ENCODE results near the gene CIAPIN1. TPM values are rescaled to one million over a fixed set of nuclear protein-coding genes. Genes with fewer than 3 reads are reported as not detected.
"Not testable (repeated sequence)": the region's sequence is repeated elsewhere in the genome, so short reads cannot be mapped to it uniquely, and the experiment has no call there.

CIAPIN1 gene
- total RNA-seq, 2 donors from 2014 or later, result 19.3 to 35.0 TPM

DNA sequence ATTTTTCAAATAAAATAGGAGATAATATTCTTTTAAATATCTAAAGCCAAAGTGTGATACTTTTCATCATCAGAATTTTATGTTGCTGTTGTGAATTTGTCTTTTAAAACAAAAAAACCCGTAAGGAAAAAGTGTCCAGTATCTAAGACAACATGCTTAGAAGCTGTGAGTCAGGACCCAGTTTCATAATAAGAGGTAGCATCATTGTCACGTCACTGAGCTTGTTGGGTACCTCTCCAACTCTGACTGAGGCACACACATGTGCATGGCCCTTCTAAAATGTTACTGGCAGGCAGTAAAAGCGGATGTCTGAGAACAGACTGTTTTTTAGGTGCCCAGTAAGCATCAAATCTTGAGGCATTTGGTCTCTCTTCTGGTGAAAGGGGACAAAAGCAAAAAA, 2.5 kb downstream of the CIAPIN1 start:
- H3K27ac Mint-ChIP-seq, result no peak overlapping the region
- no peaks in the 10 kb centered on the region for H3K27me3 Mint-ChIP-seq
- ATAC-seq (no peak), DNase-seq (no peak)
- no peaks in the 10 kb centered on the region for H3K9me3 ChIP-seq (ENCODE audit: control insufficient read depth, low read length, poor library complexity, severe bottlenecking)
- no peaks in the 10 kb centered on the region for H3K36me3 Mint-ChIP-seq (ENCODE audit: low read depth)
- H3K4me1 Mint-ChIP-seq, result peaks cover 14% of the 10 kb centered on the region
- H3K4me3 Mint-ChIP-seq, result no peak overlapping the region

DNA sequence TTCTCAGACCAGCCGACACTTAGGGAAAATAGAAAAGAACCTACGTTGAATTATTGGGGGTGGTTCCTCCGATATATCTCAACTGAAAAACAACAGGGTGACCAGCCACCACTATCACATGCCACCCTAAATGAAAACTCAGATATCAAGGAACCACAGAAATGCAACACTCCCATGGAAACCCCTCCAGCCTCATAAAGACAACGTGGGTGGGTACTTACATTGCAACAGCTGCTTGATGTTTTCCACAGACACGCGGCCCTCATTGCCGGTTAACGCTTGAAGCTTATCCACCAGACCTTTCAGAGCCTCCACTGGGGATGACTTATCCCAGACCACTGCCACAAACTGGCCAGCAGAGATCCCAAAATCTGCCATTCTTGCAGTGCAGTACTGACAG, 6.6 kb downstream of the CIAPIN1 start:
- ATAC-seq; DNase-seq; H3K27ac Mint-ChIP-seq; H3K27me3 Mint-ChIP-seq; H3K9me3 ChIP-seq (ENCODE audit: control insufficient read depth, low read length, poor library complexity, severe bottlenecking); H3K36me3 Mint-ChIP-seq (ENCODE audit: low read depth); H3K4me3 Mint-ChIP-seq; H3K4me1 Mint-ChIP-seq: not testable (repeated sequence)

DNA sequence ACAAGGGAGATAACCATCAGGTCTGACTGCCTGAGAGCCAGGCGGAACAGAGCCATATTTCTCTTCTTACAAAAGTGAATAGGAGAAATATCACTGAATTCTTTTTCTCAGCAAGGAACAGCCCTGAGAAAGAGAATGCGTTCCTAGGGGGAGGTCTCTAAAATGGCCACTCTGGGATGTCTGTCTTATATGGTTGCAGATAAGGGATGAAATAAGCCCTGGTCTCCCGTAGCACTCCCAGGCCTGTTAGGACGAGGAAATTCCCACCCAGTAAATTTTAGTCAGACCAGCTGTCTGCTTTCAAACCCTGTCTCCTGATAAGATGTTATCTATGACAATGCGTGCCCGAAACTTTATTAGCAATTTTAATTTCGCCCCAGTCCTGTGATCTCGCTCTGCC, 7.2 kb downstream of the CIAPIN1 start:
- H3K27me3 Mint-ChIP-seq; H3K9me3 ChIP-seq (ENCODE audit: control insufficient read depth, low read length, poor library complexity, severe bottlenecking); DNase-seq; H3K27ac Mint-ChIP-seq; ATAC-seq; H3K4me3 Mint-ChIP-seq; H3K36me3 Mint-ChIP-seq (ENCODE audit: low read depth); H3K4me1 Mint-ChIP-seq: not testable (repeated sequence)

DNA sequence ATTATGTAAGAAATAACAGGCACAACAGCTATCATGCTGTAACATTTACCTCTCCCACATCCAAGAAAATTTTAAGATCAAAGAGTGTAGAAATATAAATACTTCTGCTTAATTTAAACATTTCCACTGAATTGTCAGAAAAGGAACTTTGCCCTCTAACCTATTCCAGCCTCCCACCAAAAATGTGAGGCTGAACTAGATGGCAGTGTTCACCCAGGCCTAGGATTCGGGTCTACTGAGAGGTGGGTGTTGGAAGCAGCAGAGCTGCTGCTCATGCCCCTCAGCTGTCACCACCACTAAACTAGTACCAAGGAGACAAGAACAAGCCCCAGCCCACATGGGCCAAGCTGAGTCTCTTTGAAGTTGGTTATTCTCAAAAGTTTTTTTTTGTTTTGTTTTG, 11.3 kb downstream of the CIAPIN1 start:
- peaks cover 7% of the 10 kb centered on the region for H3K36me3 Mint-ChIP-seq (ENCODE audit: low read depth)
- H3K4me3 Mint-ChIP-seq, result no peak overlapping the region
- H3K27ac Mint-ChIP-seq, result no peak overlapping the region
- H3K27me3 Mint-ChIP-seq, result no peaks in the 10 kb centered on the region
- no peak for DNase-seq
- ATAC-seq, result no peak
- H3K9me3 ChIP-seq (ENCODE audit: control insufficient read depth, low read length, poor library complexity, severe bottlenecking), result no peaks in the 10 kb centered on the region
- peaks cover 3% of the 10 kb centered on the region for H3K4me1 Mint-ChIP-seq

DNA sequence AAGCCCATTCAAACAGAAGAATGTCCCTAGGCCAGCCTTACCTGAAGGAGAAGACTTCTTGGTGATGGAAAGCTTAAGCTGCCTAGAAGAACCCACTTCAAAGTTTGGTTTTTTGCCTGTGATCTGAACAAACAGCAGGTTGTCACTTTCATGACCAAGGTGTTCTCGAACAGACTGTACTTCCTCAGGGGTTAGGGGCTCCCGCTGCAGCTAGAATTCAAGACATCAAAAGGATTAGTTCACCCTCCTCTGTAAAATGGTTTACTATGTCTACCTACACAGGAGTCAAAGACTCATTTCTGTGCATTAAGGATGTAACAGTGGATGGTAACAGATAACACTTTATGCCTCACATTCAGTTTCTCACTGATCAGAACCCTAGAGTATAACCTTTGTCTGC, 13.2 kb downstream of the CIAPIN1 start:
- Mint-ChIP-seq H3K36me3 (ENCODE audit: low read depth) (peaks cover 10% of the 10 kb centered on the region), H3K4me1 (peaks cover 3% of the 10 kb centered on the region), H3K27ac (no peak overlapping the region), H3K4me3 (no peak overlapping the region), H3K27me3 (no peaks in the 10 kb centered on the region)
- DNase-seq (no peak), ATAC-seq (no peak)
- no peaks in the 10 kb centered on the region for H3K9me3 ChIP-seq (ENCODE audit: control insufficient read depth, low read length, poor library complexity, severe bottlenecking)

DNA sequence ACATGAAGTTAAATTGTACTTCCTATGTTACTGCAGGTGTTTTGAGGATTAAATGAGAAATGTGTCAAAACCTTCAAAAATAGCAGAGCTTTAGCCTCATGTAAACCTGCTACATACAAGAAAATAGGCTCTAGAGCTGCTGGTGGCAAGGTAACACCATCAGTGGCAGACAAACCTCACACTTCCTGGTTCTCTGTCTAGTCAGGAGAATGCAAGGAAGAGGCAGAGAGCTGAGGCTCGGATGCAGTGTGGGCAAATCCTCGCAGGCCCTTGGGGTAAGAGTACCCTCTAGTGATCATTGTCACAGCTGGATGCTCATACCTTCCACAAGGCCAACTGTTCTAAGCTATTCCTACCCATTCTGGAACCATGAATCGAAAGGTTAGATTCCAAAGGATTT, 14.2 kb downstream of the CIAPIN1 start:
- no peak overlapping the region for H3K27ac Mint-ChIP-seq
- H3K9me3 ChIP-seq (ENCODE audit: control insufficient read depth, low read length, poor library complexity, severe bottlenecking), result no peaks in the 10 kb centered on the region
- no peaks in the 10 kb centered on the region for H3K27me3 Mint-ChIP-seq
- no peaks in the 10 kb centered on the region for H3K4me1 Mint-ChIP-seq
- H3K4me3 Mint-ChIP-seq, result no peak overlapping the region
- DNase-seq (no peak), ATAC-seq (no peak)
- H3K36me3 Mint-ChIP-seq (ENCODE audit: low read depth), result peaks cover 9% of the 10 kb centered on the region

DNA sequence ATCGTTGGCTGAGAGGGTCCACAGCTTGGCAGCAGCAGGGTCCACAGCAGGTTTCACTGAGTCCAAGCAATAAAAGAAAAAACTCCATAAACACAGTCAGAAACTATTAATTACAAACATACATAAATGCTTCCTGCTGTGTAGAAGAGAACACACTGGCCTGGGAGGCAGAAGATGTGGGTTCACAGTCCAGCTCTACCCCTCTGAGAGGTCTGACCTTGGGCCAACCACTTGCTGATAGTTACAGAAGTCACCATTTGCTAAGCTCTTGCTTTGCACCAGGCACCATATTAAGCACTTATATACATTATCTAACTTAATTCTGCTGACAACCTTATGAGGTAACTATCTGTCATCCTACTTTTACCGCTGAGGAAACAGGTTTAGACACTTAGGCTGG, 14.7 kb downstream of the CIAPIN1 start:
- no peak for DNase-seq
- no peak overlapping the region for H3K4me3 Mint-ChIP-seq
- no peaks in the 10 kb centered on the region for H3K4me1 Mint-ChIP-seq
- no peak for ATAC-seq
- no peak overlapping the region for H3K27ac Mint-ChIP-seq
- H3K27me3 Mint-ChIP-seq, result no peaks in the 10 kb centered on the region
- H3K9me3 ChIP-seq (ENCODE audit: control insufficient read depth, low read length, poor library complexity, severe bottlenecking), result no peaks in the 10 kb centered on the region
- H3K36me3 Mint-ChIP-seq (ENCODE audit: low read depth), result peaks cover 10% of the 10 kb centered on the region

DNA sequence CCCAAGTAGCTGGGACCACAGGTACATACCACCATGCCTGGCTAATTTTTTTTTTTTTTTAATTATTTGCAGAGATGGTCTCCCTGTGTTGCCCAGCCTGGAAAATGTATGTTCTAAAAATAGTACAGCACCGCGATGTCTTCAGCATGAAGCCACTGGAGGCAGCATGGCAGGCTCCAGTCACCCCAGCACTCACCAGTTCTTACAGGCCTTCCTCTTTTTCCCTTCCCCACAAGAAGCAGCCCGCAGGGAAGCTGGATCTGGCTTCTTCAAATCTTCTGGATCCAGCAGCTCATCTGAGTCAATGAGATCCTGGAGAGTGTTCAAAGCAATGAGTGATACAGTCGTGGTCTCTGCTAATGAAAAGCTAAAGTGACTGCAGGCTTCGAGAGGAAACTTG, 16.2 kb downstream of the CIAPIN1 start:
- Mint-ChIP-seq H3K4me3 (no peak overlapping the region), H3K27me3 (no peaks in the 10 kb centered on the region), H3K4me1 (no peaks in the 10 kb centered on the region), H3K36me3 (ENCODE audit: low read depth) (peaks cover 12% of the 10 kb centered on the region), H3K27ac (no peak overlapping the region)
- ATAC-seq (no peak), DNase-seq (no peak)
- H3K9me3 ChIP-seq (ENCODE audit: control insufficient read depth, low read length, poor library complexity, severe bottlenecking), result no peaks in the 10 kb centered on the region

DNA sequence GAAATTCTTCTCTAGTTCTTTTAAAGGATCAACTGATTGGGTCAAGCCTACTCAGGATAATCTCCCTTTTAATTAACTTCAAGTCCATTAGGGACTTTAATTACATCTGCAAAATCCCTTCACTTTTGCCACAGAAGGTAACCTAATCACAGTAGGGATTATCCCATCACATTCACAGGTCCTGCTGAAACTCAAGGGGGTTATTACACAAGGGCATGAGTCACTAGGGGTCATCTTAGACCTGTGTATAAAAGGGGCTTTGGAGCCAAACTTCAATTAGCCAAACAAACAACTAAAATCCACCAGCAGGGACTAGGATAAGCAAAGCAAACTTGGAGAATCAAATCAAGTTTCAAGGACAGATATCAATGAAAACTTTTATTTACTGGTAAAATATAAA, 19.4 kb downstream of the CIAPIN1 start:
- no peak overlapping the region for H3K4me3 Mint-ChIP-seq
- no peak overlapping the region for H3K27ac Mint-ChIP-seq

DNA sequence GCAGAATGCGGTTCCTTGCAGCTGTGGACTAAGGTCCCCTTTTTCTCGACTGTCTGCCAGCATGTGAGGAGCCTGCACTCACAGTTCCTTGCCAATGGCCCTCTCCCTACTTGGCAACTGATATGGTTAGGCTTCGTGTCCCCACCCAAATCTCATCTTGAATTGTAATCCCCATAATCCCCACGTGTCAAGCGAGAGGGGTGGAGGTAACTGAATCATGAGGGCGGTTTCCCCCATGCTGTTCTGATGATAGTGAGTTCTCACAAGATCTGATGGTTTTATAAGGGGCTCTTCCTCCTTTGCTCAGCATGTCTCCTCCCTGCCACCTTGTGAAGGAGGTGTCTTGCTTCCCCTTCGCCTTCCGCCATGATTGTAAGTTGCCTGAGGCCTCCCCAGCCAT, 19.9 kb downstream of the CIAPIN1 start:
- Mint-ChIP-seq H3K36me3 (ENCODE audit: low read depth) (peaks cover 8% of the 10 kb centered on the region), H3K4me3 (no peak overlapping the region), H3K27me3 (no peaks in the 10 kb centered on the region), H3K4me1 (no peaks in the 10 kb centered on the region), H3K27ac (no peak overlapping the region)
- DNase-seq (no peak), ATAC-seq (no peak)
- H3K9me3 ChIP-seq (ENCODE audit: control insufficient read depth, low read length, poor library complexity, severe bottlenecking), result no peaks in the 10 kb centered on the region

More for the DNA sequence above, 19.4 kb downstream of the CIAPIN1 start:
- H3K4me1 Mint-ChIP-seq, result no peaks in the 10 kb centered on the region
- no peaks in the 10 kb centered on the region for H3K9me3 ChIP-seq (ENCODE audit: control insufficient read depth, low read length, poor library complexity, severe bottlenecking)
- no peak for DNase-seq
- H3K27me3 Mint-ChIP-seq, result no peaks in the 10 kb centered on the region
- H3K36me3 Mint-ChIP-seq (ENCODE audit: low read depth), result peaks cover 8% of the 10 kb centered on the region
- no peak for ATAC-seq

DNA sequence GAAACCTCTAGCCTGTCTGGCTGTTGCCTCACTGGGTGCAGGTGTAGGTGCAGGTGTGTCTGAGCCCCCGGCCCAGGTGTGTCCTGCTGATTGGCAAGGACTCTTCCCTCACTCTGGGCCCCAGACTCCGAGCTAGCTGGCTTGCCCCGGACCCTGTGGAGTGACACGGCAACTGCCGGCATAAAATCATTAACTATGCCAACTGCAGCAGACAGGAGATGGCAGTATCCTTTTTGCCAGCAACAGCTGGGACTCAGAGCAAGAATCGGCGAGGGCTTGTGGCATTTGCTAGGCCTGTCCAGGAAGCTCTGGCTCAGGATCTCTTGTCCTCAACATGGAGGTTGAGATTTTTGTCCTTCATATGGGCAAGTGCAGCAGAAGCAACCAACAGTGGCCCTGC, 20.8 kb downstream of the CIAPIN1 start:
- Mint-ChIP-seq H3K27ac (no peak overlapping the region), H3K36me3 (ENCODE audit: low read depth) (peaks cover 8% of the 10 kb centered on the region), H3K4me3 (no peak overlapping the region), H3K27me3 (no peaks in the 10 kb centered on the region), H3K4me1 (no peaks in the 10 kb centered on the region)
- DNase-seq (no peak), ATAC-seq (no peak)
- no peaks in the 10 kb centered on the region for H3K9me3 ChIP-seq (ENCODE audit: control insufficient read depth, low read length, poor library complexity, severe bottlenecking)

DNA sequence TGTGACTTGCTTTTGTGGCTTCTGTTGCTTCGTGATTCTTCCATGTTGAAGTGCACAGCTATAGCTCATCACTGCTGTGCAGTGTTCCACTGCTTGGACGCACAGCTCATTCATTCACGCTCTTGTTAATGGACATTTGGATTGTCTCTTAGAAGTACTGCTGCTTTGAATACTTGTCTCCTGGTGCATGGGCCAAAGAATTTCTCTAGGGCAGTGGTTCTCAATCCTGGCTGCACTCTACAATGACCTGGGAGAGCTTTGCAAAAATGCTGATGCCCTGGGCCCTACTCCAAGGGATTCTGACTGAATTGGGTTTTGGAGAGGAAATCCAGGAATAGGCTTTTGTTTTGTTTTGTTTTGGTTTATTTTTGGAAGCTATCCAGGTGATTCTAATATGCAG, 22.6 kb downstream of the CIAPIN1 start:
- ATAC-seq, result no peak
- H3K36me3 Mint-ChIP-seq (ENCODE audit: low read depth), result peaks cover 6% of the 10 kb centered on the region
- no peak for DNase-seq
- no peaks in the 10 kb centered on the region for H3K27me3 Mint-ChIP-seq
- H3K9me3 ChIP-seq (ENCODE audit: control insufficient read depth, low read length, poor library complexity, severe bottlenecking), result no peaks in the 10 kb centered on the region
- no peak overlapping the region for H3K27ac Mint-ChIP-seq
- peaks cover 1% of the 10 kb centered on the region for H3K4me1 Mint-ChIP-seq
- no peak overlapping the region for H3K4me3 Mint-ChIP-seq

DNA sequence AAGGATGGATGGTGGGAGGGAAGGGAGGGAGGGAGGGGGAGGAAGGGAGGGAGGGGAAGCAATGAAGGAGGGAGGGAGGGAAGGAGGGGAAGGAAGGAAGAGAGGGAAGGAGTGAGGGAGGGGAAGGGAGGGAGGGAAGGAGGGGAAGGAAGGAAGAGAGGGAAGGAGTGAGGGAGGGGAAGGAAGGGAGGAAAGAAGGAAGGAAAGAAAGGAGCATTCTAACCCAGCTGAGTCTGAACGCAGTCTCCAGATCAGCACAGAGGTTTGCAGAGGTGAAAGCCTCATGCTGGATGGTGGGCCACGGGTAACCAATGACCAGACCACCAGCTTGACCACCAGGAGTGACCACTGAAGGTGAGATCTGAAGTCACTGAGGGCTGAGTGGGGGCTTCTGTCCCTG, 24.0 kb downstream of the CIAPIN1 start:
- H3K9me3 ChIP-seq (ENCODE audit: control insufficient read depth, low read length, poor library complexity, severe bottlenecking), result no peaks in the 10 kb centered on the region
- Mint-ChIP-seq H3K36me3 (ENCODE audit: low read depth) (peaks cover 2% of the 10 kb centered on the region), H3K27me3 (no peaks in the 10 kb centered on the region), H3K27ac (no peak overlapping the region), H3K4me3 (no peak overlapping the region), H3K4me1 (peaks cover 5% of the 10 kb centered on the region)
- no peak for DNase-seq
- no peak for ATAC-seq

DNA sequence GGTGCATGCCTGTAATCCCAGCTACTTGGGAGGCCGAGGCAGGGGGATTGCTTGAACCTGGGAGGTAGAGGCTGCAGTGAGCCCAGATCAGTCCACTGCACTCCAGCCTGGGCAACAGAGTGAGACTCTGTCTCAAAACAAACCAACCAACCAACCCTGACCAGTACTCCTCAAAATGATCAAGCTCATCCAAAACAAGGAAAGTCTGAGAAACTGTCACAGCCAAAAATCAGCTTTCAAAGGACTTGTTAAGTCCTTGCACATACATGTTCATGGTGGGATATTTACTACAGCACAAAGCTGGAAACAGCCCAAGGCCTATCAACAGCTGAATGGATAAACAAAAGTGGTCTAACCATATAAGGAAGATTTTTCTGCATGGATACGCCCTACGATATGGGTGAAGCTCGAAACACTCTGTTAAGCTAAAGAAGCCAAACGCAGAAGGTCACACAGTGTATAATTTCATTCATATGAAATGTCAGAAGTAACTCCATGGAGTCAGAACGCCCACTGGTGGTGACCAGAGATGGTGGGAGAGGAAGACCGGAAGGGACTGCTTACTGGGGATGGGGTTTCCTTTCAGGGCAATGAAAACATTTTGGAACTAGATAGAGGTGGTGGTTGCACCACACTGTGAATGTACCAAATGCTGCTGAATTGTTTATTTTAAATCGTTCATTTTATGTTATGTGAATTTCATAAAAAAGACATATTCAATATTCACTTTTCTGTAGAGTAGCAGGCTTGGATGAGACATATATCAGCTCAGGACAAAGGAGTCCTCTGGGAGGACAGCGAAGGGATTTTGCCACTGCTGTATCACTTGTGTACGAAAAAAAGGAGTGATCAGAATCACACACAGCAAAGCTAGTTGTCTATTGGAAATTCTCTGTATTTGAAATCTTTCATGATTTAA, 24.9 kb downstream of the CIAPIN1 start:
- Mint-ChIP-seq H3K36me3 (ENCODE audit: low read depth) (no peaks in the 10 kb centered on the region), H3K27me3 (no peaks in the 10 kb centered on the region), H3K27ac (no peak overlapping the region), H3K4me1 (peaks cover 10% of the 10 kb centered on the region), H3K4me3 (no peak overlapping the region)
- DNase-seq (no peak), ATAC-seq (no peak)
- H3K9me3 ChIP-seq (ENCODE audit: control insufficient read depth, low read length, poor library complexity, severe bottlenecking), result no peaks in the 10 kb centered on the region
